Fibroblast of gingiva (primary cell): Measurements from ENCODE around the gene TSC22D1.
"Not testable (repeated sequence)": the region's sequence is repeated elsewhere in the genome, so short reads cannot be mapped to it uniquely, and the experiment has no call there.

Source experiments
- DNase-seq: peaks from one replicate; pipeline ENCODE4 v3.0.0-alpha.2; 2011; ENCODE audit warnings: low read depth

The TSC22D1 gene

DNA sequence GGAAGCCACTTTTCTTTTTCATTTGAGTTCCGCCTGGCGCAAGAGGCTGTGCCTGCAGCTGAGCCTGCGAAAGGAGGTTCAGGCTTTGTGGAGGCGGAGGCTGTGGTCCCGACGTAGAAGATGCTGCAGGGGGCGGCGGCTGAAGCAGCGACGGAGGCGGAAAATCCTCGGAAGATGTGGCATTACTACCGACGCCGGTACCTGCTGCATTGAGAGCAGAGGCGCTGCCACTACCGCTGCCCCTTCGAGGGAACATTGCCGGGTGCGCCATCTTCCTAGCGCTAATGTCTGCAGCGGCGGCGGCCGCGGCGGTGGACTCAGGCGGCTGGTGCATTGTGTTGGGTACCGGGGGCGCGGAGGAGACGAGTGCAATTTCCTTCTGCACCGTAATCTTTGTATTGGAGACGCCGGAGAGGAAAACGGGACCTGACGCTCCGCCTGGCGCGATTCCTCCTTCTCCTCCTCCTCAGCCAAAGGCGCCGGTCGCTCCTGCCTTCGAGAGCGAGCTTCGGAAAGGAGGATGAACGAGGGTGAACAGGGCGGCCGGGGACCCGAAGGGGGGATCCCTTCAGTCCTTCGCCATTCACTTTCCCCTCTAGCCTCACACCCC lies at the start of gene TSC22D1:
TSS of gene TSC22D1 (minus strand) at position 590 of the 610 bp plus-strand sequence. CDS start at position 334, 256 bp downstream.
- peak; percentile 46 for DNase-seq

GRCh38 chr13:44622708-44623107 lies 46.6 kb upstream of the TSC22D1 start:
- DNase-seq, result no peak

DNA sequence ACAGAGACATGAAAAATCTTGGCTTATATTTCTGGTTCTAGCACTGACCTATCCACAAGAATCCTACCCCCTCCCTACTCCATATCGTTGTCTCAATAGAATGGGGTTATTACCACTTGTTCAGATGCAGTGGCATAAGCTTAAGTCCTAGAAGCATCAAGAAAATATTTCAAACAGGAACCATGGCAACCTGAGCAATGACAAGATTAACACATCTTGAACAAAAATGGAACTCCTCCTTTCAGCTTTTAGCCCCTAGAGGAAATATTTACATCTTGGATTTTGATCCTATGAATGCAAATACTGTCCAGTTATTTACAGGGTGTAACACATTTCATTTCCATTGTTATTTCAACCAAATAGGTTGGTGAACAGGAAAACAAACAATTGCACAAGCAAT lies 46.1 kb upstream of the TSC22D1 start:
- peak; percentile 42 for DNase-seq

DNA sequence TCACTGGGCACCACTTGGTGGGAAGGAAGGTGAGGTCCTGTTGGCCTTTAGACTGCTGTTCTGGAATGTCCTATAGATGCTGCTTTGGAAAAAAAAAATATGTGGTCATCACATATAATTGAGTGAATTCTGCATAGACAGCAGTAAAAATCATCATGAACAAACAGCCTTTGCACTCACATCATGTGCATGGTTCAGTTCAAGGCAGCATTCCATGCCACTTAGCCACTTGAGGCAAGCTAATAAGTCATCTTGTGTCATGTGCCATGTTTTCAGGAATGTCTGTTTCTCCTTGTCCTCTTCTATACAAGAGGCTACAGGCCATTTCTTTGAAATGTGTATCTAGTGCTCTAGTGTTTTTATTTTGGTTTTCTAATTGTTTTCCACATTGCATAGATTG lies 43.9 kb upstream of the TSC22D1 start:
- peak; percentile 48 for DNase-seq

DNA sequence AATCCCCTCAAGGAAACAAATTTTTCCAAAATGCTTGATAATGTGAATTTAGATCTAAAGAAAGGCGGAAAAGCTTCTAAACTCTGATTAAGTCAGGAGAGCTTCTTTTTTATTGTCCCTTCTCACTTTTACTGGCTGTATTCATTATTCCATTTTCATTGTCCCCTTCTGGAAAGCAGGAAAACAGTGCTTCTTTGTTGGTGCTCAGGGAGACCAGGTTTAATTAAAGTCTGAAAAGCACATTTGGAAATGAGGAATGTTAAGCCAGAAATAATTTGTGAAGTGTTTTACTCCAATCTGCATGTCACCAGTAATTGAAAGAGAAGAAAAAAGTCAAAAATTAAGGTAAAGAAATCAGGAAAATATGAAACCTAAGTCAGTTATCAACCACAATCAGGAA lies 43.5 kb upstream of the TSC22D1 start:
- no peak for DNase-seq

GRCh38 chr13:44618326-44618725 lies 42.2 kb upstream of the TSC22D1 start:
- peak; percentile 12 for DNase-seq

DNA sequence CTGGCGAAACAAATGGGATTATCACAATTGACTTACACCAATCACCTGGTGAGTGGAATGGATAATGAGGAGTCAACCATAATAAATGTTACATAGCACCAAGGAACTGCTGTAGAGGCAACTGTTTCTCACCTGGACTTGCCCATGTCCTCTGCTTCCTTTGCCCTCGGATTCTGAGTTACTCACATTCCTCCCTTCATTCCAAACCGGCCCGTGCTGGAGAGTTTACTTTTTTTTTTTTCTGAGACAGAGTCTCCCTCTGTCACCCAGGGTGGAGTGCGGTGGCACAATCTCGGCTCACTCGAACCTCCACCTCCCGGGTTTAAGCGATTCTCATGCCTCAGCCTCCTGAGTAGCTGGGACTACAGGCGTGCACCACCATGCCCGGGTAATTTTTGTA lies 41.5 kb upstream of the TSC22D1 start:
- no peak for DNase-seq

GRCh38 chr13:44609137-44609536 lies 33.0 kb upstream of the TSC22D1 start:
- no peak for DNase-seq

GRCh38 chr13:44605721-44606120 lies 29.6 kb upstream of the TSC22D1 start:
- peak; percentile 68 for DNase-seq

DNA sequence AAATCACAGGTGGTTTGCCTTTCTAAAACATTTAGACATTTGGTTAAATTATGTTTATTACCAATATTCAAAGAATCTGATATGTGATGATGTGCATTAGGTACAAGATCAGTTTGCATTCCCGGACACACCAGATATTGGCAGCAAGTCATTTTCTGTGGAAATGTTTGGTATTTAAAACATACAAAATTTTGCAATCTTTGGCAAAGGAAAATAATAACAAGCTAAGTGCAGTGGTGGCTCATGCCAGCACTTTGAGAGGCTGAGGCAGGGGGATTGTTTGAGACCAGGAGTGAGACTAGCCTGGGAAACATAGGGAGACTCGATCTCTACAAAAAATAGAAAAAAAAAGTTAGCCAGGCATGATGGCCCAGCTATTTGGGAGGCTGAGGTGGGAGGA lies 29.1 kb upstream of the TSC22D1 start:
- peak; percentile 82 for DNase-seq

GRCh38 chr13:44601586-44601985 lies 25.5 kb upstream of the TSC22D1 start:
- DNase-seq, result no peak

DNA sequence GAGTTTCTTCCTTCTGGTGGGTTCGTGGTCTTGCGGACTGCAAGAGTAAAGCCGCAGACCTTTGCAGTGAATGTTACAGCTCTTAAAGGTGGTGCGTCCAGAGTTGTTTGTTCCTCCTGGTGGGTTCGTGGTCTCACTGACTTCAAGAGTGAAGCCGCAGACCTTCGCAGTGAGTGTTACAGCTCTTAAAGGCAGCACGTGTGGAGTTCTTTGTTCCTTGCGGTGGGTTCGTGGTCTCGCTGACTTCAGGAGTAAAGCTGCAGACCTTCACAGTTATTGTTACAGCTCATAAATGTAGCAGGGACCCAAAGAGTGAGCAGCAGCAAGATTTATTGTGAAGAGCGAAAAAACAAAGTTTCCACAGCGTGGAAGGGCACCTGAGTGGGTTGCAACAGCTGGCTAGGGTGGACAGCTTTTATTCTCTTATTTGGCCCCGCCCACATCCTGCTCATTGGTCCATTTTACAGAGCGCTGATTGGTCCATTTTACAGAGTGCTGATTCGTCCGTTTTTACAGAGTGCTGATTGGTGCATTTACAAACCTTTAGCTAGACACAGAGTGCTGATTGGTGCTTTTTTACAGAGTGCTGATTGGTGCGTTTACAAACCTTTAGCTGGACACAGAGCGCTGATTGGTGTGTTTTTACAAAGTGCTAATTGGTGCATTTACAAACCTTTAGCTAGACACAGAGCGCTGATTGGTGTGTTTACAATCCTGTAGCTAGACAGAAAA lies 17.9 kb upstream of the TSC22D1 start:
- not testable (repeated sequence) for DNase-seq

DNA sequence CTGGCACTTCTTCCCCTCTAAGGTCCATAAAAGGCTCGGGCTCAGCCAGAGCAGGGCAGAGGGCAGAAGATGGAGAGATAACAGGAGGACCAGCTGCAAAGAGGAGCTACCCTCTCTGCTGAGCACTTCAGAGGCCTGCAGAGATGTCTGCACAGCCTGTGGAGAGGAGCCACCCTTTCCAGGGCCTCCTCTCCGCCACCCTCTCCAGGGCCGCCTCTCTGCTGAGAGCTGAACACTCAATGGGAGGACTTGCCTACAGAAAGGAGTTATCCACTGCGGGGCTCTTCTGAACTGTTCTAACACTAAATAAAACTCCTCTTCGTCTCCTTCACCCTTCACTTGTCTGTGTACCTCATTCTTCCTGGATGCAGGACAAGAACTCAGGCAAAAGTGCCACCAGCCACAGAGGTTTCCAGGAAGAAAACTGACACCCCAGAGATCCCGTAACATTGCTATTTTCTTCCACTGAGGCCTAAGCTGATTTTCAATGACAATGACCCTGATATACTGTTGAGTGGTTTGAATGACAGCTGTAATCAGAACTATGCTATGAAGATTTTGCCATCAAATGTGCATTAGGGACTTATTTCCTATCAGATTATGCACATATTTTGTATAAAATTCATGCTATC lies 16.2 kb upstream of the TSC22D1 start:
- DNase-seq, result no peak

GRCh38 chr13:44591316-44591715 lies 15.2 kb upstream of the TSC22D1 start:
- DNase-seq, result no peak

GRCh38 chr13:44583137-44583536 lies 7.0 kb upstream of the TSC22D1 start:
- DNase-seq, result no peak

GRCh38 chr13:44578067-44578400 lies 1.9 kb upstream of the TSC22D1 start:
- DNase-seq, result peak; percentile 67

DNA sequence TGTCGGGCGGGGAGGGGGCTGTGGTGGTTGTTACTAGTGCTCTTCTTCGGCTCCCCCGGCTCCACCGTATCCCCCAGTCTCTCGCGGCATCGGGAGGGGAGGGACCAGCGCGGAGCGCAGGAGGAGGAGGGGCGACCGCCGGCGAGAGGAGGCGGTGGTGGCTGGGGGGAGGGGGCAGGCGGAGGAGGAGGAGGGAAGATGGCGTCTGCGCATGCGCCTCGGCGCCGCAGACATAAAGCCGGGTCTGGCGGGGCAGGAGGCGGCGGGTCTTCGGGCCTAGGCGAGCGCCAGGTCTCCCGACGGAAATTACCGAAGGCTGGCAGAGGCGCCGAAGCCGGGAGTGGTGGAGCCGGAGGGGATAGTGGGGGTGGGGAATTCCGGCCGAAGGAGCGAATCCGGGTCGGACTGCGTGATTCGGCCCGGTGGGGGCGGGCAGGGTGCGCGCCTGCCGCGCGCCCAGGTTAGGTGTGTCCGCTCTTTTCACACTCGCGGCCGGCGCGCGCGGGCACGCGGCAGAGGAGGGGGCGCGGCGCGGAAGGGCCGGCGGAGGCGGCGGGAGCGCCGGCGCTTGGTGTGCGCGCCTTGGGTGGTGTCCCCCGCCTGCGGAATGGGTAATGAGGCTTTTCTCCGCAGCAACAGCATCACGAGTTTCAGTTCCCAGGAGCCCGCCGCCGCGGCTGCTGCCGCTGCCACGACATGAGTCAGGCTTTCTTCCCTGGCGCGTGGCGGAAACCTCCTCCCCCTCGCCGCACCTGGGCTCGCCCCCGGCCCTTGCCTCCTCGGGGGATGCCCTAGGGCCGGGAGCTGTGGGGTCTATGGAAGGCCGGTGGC lies 1.3 kb upstream of the TSC22D1 start:
- peak; percentile 97 for DNase-seq

GRCh38 chr13:44576351-44577235 lies 463 bp upstream of the TSC22D1 start:
- peak; percentile 17 for DNase-seq

- no peak for DNase-seq
These were observed 1.1 kb downstream of the TSC22D1 start for GRCh38 chr13:44575035-44575434.

DNA sequence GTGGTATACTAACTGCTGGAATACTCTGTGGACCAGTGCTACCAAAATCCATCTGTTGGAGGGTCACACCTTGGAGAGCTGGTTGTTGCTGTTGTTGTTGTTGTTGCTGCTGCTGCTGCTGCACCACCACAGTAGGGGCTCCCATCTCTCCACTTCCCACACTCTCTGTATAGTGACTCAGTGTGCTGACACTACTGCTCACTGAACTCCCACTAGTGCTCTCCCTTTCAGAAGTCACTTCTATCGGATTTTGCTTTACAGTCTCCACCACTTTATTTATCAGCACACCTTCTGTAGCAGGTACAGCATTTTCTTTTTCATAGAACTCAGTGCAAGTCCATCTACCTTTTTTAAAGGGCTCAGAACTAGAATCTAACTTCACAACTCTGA lies 1.7 kb downstream of the TSC22D1 start:
- no peak for DNase-seq

DNA sequence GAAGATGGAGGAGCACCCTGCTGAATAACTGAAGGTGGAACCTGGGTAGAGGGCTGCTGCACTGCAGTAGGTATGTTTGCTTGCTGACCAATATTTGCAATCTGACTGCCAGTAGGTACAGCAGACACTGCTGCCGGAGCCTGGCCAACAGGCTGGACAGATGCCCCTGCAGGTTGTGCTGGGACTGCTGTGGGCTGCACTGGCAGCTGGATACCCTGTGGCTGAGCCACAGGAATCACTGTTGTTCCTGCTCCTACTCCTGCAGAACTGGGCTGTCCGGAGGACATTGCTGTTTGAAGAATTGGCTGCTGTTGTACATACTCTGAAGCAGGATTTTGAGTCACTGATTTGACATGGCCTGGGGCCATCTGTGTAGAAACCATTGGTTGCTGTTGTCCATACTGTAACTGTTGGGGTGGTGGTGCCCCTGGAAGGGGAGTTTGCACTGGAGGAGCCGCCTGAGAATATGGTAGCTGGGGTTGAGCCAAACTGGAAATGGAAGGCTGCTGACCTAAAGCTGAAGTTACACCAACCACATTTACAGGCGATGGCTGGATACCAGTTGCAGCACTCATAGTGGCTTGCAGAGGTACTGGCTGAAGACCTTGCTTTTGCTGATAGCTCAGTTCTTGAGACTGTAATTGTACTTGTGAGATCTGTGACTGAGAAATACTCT lies 2.2 kb downstream of the TSC22D1 start:
- peak; percentile 83 for DNase-seq
